ENCODE data around the gene GPR132. TPM values are rescaled to one million over a fixed set of nuclear protein-coding genes. Genes with fewer than 3 reads are reported as not detected.

The GPR132 gene
- total and polyA plus RNA-seq, 2 of the 8 experiments (the other 6 are each of a cell fraction or from before 2014, with no cell fraction given), result 0.11 TPM; not detected in 1

DNA sequence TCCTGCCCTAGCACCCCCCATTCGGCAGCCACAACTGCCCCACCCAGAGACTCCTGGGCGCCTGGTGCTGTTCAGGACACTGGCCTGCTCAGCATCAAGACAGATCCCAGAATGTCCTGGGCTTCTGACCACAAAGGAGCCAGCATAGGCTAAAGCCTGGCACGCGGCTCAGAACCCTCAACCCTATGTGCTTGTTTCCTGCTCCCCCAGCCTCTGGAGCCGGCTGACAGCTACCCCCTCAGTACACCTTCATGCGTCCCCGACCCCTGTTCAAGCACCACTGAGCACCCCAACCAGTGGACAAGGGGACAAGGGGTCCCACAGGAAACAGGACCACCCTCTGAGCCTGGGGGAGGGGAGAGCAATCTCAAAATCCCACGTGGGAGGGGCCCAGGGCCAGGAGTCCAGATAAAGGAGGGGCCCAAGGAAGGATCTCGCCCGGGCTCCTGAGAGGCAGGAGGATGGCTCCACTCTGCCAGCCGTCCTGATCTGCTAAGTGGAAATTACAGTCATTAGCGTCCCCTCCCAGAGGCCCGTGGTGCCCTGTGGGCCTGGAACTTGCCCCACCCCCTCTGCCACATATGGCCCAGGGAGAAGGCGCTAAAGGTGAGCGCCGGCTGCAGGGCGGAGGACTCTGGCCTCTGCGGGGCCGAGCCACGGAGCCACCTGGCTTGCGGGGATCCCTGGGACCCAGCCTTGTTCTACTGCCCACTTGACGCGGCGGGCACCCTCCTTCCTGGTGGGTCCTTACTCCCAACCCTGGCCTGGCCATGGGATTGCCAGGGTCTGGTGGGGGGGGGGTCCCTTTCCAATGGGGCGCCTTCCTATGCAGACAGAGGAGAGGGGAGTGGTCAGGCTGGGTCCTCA, 27.2 kb upstream of the GPR132 start (continued):
- TF ChIP-seq, protein P1, sequence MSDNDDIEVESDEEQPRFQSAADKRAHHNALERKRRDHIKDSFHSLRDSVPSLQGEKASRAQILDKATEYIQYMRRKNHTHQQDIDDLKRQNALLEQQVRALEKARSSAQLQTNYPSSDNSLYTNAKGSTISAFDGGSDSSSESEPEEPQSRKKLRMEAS (IDR thresholded peaks at IDR 0.05), result no peak
- TF ChIP-seq RFX5 (IDR thresholded peaks at IDR 0.05; ENCODE audit: borderline replicate concordance, low read depth, low read length), result no peak

Measured in H1 (cell line).